Kidney tubule cell (primary cell): ENCODE results near the gene PSME2.

Experiments
- DNase-seq: peaks from one replicate; pipeline ENCODE4 v3.0.0-alpha.2; 2018; ENCODE audit warnings: low spot score

Gene PSME2

GRCh38 chr14:24093901-24094840 is 52.2 kb downstream of the PSME2 start, which contains the start of gene PCK2:
TSS of gene PCK2 (plus strand) at chr14:24094311. CDS start at chr14:24094406, 95 bp downstream.
- DNase-seq: peak; percentile 92
